ENCODE results near the gene TBC1D22A.
"Not testable (repeated sequence)": the region's sequence is repeated elsewhere in the genome, so short reads cannot be mapped to it uniquely, and the experiment has no call there.

Gene TBC1D22A

DNA sequence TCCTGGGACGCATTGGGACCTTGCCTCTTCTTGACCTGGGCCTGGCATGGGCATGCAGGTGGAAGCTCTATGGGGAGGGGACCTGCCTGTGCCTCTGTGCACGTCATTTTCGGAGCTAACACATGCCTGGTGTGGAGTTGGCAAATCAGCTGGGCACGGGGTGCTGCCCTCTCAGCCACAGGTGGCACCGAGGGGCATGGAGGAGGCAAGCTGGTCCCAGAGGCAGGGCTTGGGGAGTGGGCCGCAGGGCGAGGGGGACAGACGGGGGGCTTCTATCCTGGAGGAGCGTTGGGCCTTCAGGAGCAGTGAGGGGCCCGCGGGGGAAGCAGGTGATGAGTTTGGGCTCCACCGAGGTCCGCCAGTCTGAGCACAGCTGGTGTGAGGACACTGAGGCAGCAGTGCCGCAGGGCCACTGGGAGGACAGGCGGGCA lies 362.0 kb downstream of the TBC1D22A start:
- no peak for DNase-seq (ENCODE audit: low read depth)

DNA sequence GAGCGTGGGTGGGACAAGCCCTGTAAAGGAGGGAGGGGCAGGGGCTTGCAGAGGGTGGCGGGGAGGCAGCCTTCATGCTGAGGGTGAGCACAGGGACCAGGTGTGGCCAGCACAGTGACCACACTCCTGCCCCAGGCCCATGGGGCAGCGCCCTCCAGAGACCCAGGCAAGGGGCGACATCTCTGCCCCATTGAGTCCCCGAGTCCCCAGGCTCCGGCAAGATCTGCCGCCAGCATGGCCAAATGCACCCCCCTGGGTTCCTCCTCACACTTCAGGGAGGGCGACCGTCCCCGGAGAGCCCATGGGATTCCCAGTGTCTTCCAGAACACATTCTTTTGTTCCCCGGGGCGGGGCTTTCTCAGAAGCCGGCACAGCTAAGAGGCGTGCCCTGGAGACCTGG lies 362.5 kb downstream of the TBC1D22A start:
- no peak for DNase-seq (ENCODE audit: low read depth)

GRCh38 chr22:47125603-47126002 lies 363.2 kb downstream of the TBC1D22A start:
- peak; percentile 24 for DNase-seq (ENCODE audit: low read depth)

DNA sequence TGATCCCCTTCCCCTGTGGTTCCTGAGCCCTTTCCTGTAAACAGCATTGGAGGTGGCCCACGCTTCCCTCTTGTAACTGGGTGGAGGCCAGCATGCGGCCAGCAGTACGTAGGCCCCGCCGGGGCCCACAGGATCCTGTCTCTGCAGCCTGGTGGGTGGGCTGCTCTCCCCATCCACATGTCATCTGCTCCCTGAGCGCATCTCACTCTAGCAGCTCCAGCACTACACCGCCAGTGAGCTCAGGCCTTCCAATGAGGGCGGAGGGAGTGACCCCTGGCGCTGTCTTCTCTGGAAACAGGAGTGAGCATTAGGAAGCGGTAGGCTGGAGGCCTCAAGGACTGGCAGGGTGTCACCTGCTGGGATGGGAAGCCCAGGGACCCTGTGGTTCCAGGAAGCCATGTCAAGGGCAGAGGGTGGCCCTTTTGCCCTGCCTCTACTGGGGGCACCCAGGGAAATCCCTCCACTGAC lies 363.9 kb downstream of the TBC1D22A start:
- DNase-seq (ENCODE audit: low read depth) = no peak

DNA sequence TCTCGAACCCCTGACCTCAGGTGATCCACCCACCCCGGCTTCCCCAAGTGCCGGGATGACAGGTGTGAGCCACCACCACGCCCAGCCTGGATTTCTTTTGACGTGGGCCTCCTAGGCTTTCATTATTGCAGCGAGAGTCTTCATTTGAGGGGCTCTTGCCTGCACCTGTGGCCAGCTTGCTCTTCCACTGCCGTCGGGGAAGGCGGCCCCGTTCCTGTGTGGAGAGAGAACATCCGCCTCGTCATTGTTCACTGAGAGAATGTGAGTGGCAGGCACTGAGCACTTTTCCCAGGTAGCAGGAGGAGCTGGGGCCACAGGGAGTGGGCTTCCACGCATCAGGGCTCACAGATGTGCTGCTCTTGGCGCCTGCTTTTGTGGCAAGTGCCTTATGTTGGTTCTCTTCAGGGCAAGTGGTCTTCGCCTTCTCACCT lies 365.0 kb downstream of the TBC1D22A start:
- no peak for DNase-seq (ENCODE audit: low read depth)

- DNase-seq (ENCODE audit: low read depth) = no peak
Measured at GRCh38 chr22:47128216-47128615, 365.8 kb downstream of the TBC1D22A start.

DNA sequence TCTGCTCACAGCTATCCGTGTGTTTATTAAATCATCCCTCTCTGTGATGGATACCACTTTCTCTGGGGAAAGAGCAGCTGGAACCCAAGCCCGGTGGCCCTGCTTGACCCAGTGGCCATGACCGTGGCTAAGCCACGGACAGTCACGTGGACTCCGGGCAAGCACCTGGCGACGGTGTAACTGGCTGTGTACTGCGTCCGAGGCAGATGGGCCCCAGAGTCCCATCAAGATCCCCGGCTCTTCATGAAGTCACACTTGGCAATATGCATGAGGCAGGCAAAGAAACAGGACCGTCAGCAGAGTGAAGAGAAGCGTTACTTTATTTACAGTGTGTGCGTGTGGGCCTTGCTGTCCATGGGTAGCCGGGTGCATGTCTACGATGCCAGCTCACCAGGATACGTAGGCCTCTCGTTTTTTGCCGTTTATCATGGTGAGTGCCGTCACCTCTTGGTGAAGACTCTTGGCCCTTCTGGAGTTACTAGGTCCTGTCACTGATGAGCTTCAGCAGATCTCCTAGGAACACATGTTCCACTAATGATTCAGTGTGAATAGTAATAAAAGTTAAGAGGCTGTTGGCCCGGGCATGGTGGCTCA lies 366.3 kb downstream of the TBC1D22A start:
- DNase-seq (ENCODE audit: low read depth) = no peak

- DNase-seq (ENCODE audit: low read depth) = no peak
Measured at GRCh38 chr22:47129902-47130635, 367.6 kb downstream of the TBC1D22A start.

DNA sequence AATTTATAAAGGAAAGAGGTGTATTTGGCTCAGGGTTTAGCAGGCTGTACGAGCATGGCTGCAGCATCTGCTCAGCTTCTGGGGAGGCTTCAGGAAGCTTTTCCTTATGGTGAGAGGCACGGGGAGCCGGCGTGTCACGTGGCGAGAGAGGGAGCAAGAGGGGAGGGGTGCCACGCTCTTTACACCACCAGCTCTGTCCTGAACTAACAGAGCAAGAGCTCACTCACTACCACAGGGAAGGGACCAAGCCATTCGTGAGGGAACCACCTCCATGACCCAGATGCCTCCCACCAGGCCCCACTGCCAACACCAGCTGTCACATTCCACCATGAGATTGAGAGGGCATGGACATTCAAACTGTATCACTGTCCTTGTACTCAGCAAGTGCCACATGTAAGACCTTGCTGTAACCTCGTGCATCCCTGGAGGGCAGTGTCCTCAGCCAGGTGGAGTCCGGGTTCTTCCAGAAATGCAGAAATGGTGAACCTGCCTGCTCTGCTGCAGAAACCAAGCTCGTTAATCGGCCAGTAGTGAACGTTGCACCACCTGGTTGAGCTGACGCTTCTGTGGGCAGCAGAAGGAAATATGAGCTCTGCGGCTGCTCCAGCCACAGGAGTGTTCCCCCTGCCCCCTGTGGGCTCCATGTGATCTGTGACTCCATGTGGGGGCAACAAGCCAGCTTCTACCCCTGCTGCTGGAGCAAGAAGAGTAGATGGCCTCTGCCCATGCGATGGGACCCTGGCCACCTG lies 368.6 kb downstream of the TBC1D22A start:
- DNase-seq (ENCODE audit: low read depth) = no peak

DNA sequence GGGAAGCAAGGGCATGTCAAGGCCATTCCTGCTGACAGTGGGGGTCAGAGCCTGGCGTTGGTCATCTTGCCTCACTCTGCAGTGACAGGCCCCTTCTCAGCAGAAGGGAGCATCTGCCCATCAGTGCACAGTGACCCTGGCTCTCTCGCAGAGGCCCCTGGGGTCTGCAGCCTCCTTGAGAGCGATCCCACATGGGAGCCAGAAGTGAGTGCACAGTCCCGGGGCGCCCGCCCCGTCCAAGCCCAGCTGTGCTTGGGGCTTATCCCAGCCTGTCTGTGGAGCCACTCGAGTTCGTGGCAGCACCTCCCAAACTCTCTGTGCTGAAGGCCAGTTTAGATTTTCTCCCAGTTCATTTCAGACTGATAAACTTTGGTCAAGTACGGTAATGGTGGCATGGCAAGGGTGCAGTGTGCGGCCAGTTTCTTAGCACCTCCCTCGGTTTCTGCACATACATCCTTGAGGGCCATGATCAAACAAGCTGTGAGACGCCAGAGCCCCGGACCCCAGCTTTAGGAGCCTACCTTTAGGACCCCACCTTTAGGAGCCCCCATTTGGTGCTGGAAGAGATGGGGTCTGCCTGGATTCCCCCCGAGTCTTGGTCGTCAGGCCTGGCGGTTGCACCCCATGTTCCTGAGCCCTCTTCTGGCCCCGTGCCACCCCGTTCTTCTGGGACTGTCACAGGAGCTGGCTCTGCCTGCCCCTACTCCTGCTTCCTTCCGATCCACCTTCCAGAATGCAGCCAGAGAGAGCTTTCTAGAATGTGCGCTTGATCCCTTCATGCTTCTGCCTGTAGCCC lies 369.4 kb downstream of the TBC1D22A start:
- no peak for DNase-seq (ENCODE audit: low read depth)

DNA sequence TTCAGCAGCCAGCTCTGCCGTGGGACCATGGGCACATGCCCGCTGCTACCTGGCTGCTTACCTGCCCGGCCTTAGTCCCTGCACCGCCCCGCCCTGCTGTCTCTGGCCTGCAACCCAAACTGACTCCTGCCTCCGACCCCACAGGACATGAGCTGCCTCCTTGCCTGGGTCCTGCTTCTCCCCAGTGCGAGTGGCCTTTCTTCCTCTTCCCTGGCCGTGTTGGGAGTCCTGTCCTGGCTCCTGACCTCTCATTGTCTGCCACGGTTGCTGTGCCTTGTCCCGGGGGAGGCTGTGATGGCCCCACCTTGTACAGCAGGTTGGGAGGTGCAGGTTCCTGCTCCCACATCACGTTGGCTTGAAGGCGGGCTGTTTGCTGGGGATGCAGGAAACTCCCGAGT lies 370.0 kb downstream of the TBC1D22A start:
- DNase-seq (ENCODE audit: low read depth) = no peak

GRCh38 chr22:47133061-47133969 lies 370.9 kb downstream of the TBC1D22A start:
- no peak for DNase-seq (ENCODE audit: low read depth)

DNA sequence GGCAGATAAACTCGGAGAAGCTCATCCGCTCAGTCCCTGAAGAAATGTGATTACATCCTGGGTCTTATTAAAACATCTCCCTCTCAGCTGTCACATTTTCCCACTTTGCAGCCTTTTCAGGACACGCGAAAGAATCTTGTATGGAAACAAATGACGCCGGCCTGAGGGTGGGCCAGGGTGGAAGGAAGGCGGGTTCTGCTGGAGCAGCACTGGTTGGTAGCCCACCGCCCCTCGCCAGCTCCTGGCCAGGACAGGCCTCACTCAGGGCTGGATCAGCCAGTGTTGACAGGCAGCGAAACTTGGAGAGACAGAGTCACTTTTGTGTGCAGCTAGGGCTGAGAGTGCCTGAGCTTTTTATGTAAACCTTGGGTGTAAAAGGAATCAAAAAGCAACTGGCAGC lies 371.8 kb downstream of the TBC1D22A start:
- DNase-seq (ENCODE audit: low read depth) = no peak

- no peak for DNase-seq (ENCODE audit: low read depth)
Measured at GRCh38 chr22:47135338-47135737, 372.9 kb downstream of the TBC1D22A start.

DNA sequence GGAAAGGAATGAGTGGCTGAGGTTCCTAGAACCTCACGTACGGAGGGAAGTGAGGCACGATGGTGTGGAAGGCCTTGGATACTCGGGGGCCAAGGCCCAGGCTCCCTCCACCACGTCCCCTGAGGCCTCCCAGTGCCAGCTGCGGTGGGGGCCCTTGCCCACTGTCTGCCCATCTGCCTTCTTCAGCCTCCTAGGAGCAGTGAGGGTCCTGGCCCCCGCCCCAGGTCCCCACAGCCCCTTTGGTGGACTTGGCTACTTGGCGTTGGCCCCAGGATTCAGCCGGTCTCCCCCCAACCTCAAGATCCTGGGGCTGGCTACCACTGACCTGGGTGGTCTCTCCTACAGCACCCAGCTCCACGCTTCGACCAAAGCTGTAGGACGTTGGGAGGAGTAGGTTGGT lies 373.6 kb downstream of the TBC1D22A start:
- DNase-seq (ENCODE audit: low read depth) = no peak

GRCh38 chr22:47136671-47137070 lies 374.2 kb downstream of the TBC1D22A start:
- DNase-seq (ENCODE audit: low read depth) = no peak

DNA sequence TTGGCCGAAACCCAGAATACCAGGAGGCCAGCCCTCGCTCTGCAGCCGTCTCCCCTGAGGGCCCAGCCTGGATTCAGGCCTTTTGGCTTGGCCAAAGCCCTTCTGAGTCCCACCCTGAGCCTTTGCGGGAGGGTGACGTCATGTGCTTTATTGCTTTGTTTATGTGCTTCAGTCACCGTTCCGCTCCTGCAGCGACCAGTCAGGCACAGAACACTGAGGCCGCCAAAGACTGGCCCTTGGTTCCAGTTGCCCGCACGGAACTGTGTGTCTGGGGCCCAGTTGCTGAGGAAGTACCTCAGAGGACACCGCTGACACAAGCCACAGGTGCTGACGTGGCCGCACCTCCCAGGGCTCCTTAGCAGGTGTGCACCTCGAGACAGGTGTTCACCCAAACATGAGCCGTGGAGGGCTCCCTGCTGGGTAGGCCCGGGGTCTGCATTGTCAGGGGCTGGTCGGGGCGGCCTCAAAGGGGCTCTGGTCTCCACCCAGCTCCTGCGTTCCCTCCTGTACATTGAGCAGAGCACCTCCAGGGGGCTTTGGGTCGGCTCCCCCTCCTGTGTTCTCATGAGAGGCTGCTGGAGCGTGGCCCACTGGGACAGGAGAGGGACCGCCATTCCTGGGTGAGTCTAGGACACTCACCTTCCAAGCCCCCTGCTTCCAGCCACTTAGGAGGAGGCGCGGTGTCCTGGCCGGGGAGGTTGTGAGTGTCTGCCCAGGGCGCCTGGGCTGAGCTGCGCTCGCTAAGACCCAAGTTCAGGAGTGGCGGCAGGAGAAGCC lies 376.8 kb downstream of the TBC1D22A start:
- DNase-seq (ENCODE audit: low read depth) = no peak

DNA sequence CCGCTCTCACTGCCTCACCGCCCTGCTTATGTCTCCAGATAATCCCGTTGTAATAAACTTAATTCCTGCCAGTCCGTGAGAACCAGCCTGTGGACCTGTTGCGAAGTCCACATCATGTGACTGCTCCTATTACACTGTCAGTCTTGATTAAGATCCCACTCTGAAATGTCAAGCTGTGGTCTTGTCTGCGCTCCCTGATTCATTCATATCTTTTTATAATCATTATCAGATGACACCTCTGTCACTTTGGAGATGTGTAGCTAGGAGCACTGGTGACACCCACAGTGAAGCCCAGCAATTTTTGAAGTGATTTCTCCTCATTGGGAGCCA lies 377.3 kb downstream of the TBC1D22A start:
- no peak for DNase-seq (ENCODE audit: low read depth)

GRCh38 chr22:47140975-47141374 lies 378.5 kb downstream of the TBC1D22A start:
- not testable (repeated sequence) for DNase-seq (ENCODE audit: low read depth)

GRCh38 chr22:47142427-47143046 lies 380.1 kb downstream of the TBC1D22A start:
- no peak for DNase-seq (ENCODE audit: low read depth)
